ENCODE measurements around the gene ZIC1.

The ZIC1 gene

DNA sequence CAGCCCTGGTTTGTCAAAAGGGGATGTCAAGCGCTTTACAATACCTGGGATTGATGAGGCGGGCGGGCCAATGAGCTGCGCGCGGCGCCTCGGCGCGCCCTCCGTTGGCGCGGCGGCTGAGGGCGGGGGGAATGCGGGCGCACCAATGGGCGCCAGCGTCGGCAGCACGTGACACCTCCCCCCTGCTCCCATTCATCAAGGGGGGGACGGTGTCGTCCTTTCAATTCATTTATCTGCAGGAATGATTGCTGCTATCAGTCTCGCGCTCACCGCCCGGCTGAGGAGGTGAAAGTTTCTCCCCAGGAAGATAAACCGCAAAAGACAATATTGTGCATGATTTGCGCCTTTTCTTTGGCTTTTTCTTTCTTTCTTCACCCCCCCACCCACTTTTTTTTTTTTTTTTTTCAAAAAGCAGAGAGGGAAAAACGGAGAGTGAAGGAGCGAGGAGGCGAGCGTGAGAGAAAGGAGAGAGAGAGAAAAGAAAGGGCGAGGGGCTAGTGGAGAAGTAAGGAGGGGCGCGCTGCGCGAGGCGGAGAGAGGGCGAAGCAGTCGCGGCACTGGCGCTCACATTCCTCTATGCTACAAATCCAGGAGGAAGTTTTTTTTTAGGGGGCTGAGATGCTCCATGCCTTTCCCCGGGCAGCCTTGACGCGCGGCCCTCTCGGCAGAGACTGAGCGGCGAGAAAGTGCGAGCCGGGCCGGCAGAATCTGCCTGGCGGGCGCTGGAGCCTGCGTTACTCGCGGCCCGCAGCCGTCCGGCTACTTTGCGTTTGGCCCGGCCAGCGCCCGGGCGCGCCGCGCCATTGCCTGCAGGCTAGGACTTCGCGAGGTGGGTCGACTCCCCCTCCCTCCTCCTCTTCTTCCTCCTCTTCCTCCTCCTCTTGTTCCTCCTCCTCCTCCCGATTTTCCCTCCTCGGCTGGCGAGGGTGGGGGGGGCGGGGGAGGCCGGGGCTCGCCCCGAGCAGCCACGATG is at the start of gene ZIC1:
TSS of gene ZIC1 (plus strand) at position 223 of the 973 bp plus-strand sequence. CDS start at position 971, 748 bp downstream.
- no peak for DNase-seq

DNA sequence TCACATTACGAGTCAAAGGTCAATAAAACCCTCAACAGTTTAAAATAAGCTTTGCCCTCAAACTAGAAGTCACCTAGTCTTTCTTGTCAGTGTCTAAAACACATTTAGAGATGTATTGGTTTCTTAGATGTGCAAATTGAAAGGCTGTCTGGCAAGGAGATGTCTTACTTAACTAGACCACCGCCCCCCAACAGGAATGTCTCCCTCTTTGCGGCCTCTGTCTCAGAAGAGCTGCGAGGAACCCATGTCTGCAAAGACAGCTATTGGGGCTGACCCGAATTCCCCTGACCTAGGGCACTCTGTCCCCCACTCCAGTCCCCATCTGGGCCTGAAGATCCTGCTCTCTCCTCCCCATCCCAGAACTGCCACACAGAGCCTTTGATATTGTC is 49.1 kb upstream of the ZIC1 start:
- DNase-seq = no peak

DNA sequence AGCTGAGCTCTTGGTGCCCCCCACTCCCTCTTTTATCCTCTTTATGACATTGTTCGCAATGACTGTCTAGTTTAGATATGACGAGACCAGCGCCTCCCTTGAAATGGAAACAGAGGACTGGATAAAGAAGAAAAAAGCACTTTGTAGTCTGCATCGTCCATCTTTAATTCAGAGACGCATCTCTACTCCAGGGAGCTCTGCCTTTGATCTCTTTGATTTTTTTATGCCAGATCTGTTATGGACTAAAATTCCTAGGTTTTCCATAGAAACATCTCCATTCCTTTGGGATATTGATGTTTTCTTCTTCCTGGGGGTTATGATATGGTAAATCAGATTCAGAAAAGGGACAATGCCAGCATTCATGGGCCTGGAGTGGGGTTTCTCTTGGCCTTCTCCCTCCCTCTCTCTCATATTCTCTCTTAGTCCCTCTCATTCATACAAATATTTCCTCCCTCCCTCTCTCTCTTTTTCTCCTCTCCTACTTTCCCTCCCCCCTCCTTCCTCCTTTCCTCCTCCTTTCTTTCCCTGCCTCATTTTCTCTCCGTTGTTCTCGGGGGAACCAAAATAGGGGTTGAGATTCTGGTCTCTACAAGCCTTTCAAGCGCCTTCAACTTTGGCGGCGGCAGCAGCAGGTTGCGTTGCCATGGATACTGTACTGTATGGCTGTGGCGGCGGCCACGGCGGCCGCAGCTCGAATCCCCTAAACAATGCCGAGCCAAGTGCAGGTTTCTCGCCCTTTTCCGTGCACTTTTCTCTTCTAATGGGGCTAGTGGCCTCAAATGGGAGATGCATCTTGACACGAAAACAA is 48.3 kb upstream of the ZIC1 start:
- no peak for DNase-seq

DNA sequence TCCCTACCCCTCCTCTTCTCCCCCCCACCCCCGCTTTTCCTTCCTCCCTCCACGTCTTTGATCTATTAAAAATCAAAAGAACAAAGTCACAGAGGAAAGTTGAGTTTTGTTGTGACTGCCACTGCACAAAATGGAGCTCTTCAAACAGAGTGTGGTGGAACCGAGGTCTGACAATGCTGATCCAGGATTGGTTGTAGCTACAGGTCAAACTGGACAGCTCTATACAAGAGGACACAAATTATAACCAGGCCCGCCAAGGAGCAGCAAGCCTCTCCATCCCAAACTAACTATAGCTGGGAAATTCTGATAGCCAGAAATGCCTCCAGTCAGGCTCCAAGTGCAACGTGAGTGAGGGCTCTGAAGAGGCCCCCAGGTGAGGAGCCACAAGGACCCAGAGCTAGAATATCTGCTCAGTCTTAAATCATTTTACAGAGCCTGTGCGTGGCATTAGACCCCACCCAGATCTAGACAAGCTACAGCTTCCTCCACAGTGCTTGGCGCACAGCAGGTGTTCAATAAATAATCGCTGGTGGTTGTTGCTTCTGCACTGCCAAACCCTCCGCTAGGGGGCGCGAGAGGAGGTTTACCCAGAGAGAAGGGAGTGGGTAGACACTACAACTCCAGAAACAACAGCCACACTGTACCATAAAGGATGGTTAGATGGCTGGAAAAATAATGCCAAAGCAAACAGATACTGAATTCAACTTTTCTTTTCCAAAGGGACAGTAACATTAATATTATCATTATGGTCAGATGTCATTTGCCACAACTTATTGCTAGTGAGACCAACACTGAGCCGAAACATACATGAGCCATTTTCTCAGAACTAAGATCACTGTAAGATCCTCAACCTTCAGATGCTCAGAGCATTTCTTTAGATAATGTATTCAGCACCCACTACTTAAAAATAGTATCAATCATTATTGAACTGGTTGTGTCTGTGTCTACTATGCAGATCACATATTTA is 47.4 kb upstream of the ZIC1 start:
- peak in 1 of 2 donors; percentile 7 for DNase-seq

DNA sequence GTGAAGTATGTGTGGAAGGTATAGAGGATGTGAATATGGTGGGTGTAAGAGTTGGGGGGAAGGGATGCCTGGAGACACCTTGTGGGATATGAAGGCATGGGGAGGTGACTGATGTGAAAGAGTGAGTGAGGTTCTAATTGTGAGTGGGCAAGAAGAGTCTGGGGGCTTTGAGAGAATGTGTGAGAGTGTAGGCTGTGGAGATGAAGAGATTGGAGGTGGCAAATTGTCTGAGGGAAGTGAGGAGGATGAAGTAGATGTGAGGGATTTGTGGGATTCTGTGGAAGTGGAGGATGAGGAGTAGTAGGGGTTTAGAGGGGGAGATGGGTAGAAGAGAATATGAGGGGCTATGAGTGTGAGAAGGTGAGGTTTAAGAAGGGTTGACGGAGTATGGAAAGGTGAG is 44.4 kb upstream of the ZIC1 start:
- DNase-seq = no peak

DNA sequence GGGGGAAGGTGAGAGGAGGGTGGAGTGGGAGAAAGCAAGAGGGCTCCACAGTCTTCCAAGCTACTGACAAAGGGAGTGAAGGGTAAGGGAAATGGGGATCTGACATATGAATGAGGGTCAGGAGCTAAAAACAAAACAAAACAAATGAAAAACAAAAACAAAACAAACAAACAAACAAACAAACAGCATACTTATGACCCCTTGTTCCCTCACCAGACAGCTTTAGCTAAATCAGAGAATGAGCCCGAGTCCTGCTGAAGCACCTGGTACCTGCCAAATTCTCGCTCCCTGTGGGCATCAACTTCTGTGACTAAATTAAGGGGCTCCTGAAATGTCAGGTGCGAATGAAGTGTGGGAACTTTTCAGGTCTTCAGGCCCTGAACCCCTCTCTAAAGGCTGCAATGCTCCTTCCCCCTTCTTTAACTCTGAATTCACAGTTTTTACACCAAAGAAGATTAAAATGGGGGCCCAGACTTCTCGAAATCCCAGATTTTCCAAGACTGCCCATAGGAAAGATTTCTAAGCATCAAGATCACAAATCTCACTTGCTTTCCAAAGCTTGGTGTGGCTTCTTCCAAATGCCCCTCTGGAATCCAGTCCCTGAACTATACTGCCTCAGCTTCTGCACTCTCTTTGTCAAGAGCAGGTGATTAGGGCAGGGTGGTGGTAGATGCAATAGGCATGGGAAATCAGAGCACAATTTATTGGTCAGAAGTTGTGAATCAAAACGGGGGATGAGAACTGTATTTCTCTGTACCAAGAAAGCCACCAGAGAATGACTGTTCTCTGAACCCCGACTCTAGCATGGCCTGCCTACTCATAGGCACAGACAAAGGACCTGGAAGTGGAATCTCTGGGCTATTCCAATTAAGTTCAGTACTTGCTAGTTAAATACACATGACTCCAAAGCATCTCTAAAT is 43.7 kb upstream of the ZIC1 start:
- DNase-seq = no peak

DNA sequence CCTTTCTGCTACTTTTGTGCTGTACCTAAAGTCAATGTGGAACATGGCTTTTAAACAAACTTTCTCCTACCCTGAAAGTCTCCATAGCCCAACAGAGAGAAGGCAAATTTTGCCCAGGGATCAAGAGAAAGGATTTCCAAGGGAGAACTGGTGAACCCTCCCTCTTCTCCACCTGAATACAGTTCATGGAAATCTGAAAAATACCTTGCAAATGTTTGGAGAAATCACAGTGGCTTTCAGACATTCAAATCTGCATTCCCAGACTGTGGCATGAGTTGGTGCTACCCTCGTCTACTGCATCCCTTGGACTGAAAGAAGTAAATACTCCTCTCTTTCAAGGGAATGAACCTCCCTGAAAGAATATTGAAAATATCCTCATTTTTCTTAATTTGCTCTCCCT is 41.5 kb upstream of the ZIC1 start:
- no peak for DNase-seq

DNA sequence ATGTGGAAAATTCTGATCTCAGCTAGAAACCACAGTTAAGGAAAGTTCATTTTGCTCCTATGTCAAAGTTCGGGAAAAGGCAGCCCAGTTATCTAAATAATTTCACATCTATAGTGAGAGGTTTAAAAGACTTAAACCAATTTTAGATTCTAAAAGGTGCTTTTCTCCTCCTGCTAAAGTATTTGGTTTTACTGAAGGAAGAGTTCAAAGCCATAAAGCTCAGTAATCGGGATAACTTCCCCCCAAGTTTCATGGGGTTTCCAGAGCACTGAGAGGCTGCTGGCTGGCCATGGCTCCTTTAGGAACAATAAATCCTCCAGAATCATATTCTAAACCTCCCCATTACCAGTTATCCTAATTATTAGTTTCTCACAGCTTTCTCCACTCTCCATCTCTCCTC is 41.0 kb upstream of the ZIC1 start:
- DNase-seq = no peak

DNA sequence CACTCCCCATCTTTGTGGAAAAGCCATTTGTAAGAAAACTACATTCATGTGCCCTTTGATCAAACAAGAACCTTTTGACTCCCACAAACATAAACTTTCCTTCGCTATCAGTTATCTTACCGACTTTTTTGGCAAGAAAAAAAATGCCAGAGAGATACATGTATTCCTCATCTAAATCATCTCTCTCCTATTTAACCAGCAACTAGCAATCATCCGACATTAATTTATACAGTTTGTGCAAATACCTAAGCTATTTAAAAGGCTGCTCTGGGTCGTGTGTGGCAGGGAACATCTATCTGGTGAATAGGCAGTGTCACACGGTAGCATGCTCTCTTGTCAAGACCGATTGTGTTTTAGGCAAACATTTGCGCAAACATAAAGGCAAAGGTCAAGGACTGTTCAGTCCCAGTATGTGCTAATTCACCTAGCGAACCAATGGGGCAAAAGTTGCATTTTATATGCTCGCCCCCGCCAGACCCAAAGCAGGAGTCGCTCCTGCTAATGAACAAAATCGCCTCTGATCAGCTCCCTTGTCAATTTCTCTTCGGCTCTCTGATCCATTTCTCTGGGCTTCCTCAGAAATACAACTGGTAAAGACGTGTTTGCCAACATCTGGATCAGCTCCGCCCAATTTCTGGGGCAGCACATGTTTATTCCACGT is 40.5 kb upstream of the ZIC1 start:
- no peak for DNase-seq

DNA sequence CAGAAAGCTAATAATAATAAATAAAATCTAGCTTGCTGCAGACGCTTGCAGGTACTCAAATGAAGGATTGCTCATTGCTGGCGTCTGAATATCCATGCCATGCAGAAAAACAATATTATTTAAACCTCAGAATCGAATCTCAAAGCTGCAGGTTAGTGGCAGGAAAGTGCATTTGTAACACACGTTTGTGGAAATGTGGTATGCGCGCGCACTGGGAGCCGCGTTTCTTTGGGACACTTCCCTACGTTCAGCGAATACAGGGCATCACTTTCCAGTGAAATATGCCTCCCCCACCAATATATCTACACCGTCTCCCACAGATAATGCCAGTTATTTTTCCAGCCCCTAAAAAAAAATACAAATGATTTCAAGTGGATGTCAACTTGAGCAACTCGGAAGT is 39.9 kb upstream of the ZIC1 start:
- DNase-seq = no peak

DNA sequence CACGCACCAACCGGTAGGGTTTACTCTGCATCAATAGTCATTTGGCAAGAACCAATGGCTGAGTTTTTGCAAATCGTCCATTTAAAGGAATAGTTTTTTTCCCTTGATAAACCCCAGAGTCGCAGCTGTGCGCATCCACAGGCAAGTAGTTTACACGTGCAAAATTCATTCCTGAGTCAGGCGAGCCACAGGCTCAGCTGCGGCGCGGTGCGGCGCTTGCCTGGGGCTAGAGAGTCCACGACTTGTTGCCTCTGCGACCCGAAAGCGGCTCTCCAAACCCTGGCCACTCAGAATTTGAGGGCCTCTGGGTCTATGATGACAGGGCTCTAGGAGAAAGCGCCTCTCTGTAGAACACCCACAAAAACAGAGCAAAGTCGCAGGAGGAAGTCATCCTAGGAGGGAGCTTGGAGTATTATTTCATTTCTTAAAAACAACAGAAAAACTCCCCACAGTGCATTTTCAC is 39.5 kb upstream of the ZIC1 start:
- DNase-seq = no peak

DNA sequence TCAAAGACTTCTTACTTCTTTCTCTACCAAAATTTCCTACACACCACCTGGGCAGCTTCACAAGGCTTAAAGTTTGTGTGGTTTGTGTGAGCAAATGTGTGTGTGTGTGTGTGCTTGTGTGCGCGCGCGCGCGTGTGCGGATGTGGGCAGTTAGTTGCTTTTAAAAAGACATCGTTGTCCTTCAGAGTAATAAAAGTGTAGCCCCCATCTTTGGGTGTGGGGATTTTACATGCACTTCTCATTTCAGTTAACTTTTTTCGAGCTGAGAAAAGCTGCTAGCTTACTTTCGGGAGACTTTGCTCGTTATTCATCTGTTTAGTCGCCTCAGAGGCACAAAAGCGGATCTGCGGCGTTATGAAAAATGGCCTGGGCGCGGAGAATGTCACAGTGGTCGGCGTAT is 38.8 kb upstream of the ZIC1 start:
- no peak for DNase-seq

DNA sequence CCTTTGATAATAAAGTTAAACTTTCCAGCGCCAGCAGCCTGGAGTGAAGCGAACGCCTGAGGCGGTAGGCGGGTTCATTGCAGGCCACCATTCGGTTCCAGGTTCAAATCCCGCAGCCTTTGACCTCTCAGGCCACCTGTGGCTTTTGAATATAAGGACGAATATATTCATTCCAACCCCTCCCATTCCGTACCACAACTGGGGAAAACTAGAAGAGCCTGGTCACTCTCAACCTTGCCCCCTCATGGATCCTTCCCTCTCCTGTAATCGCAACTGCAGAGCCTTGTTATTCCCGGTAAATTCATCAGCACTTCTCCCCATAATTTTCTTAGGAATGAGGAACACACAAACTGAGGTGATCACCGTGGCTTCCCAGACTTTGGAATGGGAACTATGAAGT is 38.0 kb upstream of the ZIC1 start:
- no peak for DNase-seq

DNA sequence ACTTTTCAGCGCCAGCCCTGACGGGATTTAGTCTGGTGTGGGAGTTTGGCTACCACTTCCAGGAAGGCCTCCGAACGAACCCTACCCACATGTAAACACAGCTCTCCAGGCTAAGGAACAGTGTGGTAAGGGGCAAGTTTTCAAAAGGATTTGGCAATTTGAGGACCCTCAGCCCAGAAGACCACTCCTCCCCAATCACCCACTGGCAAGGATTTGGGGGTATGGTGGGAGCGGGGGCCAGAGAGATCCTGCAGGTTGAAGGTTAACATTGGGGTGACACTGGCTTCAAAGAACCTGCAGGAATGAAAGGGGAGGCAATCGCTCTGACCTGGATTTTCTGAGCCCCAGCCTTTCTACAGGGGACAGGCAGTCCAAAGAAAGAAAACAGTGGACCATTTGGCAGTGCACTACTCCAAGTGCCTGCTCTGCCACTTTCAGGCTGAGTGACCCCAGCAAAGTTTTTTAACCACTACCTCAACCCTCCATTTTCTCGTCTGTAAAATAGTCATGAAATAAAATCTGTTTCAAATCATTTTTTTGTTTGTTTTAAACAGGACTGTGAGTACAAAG is 37.3 kb upstream of the ZIC1 start:
- DNase-seq = no peak

DNA sequence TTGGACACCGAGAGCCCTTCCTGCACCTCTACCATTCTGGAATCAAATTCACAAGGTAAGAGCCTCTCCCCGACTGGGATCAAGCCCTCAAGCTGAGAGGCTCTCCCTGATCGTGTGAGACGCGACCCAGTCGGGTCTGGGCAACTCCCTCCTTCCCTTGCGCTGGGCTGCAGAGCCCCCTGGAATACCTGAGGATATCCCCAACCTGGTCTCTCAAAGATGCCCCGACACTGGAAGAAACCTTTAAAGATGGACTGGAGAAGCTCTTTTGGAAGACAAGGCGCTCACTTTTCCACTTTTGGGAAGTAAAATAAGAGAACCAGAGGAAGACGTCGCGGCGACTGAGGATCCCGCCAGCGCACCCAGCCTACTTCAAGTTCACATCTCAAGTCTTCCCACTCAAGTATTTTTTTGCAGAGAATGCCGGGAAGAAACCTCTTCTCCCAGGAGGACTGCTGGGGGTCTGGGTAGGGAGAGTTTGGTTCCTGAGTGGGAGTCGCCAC is 36.6 kb upstream of the ZIC1 start:
- no peak for DNase-seq

DNA sequence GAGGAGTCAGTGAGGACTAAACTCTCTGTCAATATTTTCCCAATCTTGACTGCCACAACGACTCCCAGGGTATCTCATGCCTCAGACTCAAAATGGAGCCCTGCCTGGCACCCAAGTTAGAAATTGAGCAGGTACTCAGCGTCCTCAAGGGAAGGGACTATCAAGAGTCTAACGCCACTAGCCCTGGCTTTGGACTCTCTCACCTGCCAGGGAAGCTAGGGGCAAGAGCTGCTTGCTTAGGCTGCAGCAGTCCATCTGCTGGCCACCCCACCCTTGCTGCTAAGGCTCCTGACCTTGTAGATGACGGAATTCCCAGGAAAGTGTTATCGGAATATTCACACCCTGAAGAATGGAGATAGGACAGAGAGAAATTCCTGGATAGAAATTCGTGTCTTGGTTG is 35.9 kb upstream of the ZIC1 start:
- DNase-seq = no peak

DNA sequence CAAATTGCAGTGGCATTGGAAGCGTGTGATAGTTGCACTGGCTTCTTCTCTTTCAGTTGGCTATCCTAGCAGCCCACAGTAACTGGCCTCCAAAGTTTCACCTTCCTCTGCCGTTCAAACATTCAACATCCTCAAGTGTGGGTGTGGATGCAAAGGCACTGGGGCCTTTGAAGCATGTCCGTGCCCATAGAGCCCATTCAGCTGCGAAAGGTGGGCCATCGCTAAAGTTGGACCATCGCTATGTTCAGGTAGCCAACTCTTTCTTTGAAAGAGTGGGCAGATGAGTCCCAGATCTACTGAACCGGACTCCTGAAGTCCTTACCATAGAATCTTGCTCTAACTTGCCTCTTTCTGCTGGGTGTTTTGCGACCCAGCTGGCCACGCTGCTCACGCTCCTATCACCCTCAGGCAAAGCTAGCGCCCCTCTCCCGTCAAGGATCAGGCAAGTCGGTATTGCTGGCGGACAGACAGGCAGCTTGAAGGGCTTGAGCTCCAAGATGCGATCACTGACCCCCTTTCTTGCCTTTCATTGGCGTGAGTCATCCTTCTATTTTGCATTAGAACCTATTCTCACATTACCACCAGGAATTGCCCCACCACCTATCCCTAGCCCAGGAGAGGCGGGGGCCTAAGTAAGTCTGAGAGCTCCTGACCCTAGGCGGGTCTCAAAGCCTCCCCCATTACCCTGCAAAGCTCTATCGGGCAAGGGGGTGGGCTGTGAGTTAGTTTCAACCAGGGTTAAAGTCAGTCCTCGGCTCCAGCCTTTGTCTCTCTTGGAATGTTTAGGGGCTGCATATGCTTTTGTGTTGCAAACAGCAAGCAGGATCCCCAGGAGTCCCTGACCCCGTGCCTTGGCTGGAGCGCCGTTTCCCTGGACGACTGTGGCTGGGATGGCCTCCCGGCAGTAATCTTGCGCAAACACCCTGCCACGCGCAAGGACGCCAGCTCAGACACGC is 31.5 kb upstream of the ZIC1 start:
- DNase-seq = no peak

DNA sequence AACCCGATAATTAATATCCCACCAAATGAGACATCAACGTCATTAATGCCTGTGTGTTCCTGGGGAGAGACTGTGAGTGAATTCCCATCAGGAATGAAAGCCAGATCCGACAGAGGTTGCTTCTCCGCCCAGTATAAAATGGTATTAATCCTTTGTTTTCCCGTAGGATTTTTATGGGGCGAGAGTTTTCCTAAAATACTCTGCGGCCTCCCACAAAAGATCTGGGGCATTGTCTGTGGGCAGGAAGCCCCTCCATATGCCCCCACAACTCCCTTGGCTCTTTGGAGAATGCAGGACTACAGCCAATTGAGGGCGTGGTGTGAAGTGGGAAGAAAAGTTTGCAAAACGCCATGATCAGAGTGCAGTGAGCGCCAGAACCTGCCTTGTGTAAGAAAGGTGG is 29.5 kb upstream of the ZIC1 start:
- DNase-seq = no peak

DNA sequence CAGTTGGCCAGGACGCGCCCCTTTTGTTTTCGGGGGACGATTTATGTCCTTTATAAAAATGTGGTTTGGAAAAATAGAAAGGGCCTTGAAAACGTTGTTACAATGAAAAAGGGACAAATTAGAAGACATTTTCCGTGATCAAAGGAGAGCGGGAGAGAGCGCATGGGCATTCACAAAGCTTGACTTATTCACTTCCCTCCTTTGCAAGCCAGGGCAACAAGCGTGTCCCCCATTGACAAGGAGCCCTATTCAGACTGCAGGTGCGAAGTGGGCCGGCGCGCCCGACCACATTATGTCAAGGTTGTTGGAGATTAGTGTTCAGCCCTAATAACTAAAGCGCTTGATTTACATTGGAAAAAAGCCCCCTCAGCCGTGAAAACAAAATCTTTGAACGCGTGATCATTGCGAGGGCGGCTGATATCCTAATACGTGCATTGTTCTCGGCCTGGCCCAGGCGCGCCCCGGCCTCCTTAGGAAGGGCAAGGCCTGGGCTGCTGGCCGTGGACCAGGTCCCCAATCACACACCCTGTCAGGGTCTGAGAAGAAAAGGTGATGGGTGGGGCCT is 28.7 kb upstream of the ZIC1 start:
- DNase-seq = no peak

Data from CD4-positive, alpha-beta T cell treated with Interleukin-1 beta for 1 hour (primary cell).